ENCODE results near the gene CNOT6. TPM values are rescaled to one million over a fixed set of nuclear protein-coding genes. Genes with fewer than 3 reads are reported as not detected.

CNOT6 gene
- total and polyA plus RNA-seq, 8 donors, result 4.7 to 38.2 (median 12.5) TPM

DNA sequence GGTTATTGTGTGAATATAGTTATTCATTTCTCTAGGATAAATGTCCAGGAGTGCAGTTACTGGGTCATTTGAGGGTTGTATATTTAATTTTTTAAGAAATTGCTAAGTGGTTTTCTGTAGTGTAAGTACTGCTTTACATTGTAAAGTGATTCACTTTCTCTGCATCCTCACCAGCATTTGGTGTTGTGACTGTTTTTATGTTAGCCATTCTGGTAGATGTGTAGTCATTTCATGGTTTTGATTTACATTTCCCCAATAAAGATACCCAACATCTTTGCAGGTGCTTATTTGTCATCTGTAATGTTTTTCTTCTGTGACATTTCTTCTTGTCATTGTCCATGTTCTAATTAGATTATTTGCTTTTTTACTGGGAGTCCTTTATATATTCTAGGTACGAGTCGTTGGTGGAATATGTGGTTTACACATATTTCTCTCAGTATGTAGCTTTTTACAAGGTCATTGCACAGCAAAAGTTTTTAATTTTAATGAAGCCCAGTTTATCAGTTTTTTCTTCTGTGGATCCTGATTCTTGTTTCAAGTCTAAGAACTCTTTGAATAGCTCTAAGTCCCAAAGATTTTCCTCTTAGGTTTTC, 63.1 kb downstream of the CNOT6 start:
- H3K4me1 ChIP-seq, result peaks cover 0 to 3% (median under 1%) of the 10 kb centered on the region in 4 donors
- no peak overlapping the region for H3K4me3 ChIP-seq
- intact Hi-C loops (cut with DNase I; ENCODE audit: low total_unique reads), result no loop called here
- DNase-seq, result no peak
- H3K27me3 ChIP-seq, result no peaks in the 10 kb centered on the region
- no peaks in the 10 kb centered on the region for H3K9me3 ChIP-seq
- 85 to 95% (median 88%) methylated on average over 2 of the region's 2 CpGs for WGBS, 5 donors
- TF ChIP-seq, protein P1, sequence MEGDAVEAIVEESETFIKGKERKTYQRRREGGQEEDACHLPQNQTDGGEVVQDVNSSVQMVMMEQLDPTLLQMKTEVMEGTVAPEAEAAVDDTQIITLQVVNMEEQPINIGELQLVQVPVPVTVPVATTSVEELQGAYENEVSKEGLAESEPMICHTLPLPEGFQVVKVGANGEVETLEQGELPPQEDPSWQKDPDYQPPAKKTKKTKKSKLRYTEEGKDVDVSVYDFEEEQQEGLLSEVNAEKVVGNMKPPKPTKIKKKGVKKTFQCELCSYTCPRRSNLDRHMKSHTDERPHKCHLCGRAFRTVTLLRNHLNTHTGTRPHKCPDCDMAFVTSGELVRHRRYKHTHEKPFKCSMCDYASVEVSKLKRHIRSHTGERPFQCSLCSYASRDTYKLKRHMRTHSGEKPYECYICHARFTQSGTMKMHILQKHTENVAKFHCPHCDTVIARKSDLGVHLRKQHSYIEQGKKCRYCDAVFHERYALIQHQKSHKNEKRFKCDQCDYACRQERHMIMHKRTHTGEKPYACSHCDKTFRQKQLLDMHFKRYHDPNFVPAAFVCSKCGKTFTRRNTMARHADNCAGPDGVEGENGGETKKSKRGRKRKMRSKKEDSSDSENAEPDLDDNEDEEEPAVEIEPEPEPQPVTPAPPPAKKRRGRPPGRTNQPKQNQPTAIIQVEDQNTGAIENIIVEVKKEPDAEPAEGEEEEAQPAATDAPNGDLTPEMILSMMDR (IDR thresholded peaks at IDR 0.05), result no peak
- no peak for TF ChIP-seq POLR2A (IDR thresholded peaks at IDR 0.05)
- no peak for TF ChIP-seq POLR2AphosphoS5 (IDR thresholded peaks at IDR 0.05)
- TF ChIP-seq EP300 (IDR thresholded peaks at IDR 0.05), result no peak
- no peak overlapping the region for H3K27ac ChIP-seq
- peaks cover under 1 to 54% (median 46%) of the 10 kb centered on the region in 4 donors for H3K36me3 ChIP-seq

DNA sequence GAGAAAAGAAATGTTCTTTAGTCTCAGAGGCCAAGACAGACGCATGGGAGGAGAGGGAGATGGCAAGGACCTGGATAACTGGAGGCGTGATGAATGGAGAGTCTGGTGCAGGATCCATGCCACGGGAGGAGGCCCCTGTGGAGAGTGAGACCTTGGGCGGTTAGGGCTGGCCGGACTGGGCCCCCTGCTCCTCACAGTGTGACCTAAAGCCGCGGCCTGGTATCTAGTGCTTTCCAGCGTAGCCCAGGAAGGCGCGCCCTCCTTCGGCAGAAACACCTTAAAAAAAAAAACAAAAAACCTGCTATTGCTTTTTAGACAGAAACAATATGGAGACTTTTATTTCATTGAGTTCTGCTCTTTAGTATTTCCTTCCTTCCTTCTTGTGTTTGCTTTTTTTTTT, 64.1 kb downstream of the CNOT6 start:
- no peak overlapping the region for H3K27ac ChIP-seq
- H3K4me1 ChIP-seq, result peaks cover 0 to 3% (median 1%) of the 10 kb centered on the region in 4 donors
- H3K4me3 ChIP-seq, result no peak overlapping the region
- no peaks in the 10 kb centered on the region for H3K9me3 ChIP-seq
- WGBS, 5 donors, result 93 to 97% (median 94%) methylated on average over 11 of the region's 11 CpGs
- no peaks in the 10 kb centered on the region for H3K27me3 ChIP-seq
- intact Hi-C loops (cut with DNase I; ENCODE audit: low total_unique reads), result no loop called here
- H3K36me3 ChIP-seq, result peaks cover 5 to 54% (median 44%) of the 10 kb centered on the region in 4 donors
- no peak for DNase-seq
- TF ChIP-seq POLR2A (IDR thresholded peaks at IDR 0.05), result no peak
- TF ChIP-seq, protein P1 (IDR thresholded peaks at IDR 0.05), result no peak
- TF ChIP-seq POLR2AphosphoS5 (IDR thresholded peaks at IDR 0.05), result no peak
- no peak for TF ChIP-seq EP300 (IDR thresholded peaks at IDR 0.05)

DNA sequence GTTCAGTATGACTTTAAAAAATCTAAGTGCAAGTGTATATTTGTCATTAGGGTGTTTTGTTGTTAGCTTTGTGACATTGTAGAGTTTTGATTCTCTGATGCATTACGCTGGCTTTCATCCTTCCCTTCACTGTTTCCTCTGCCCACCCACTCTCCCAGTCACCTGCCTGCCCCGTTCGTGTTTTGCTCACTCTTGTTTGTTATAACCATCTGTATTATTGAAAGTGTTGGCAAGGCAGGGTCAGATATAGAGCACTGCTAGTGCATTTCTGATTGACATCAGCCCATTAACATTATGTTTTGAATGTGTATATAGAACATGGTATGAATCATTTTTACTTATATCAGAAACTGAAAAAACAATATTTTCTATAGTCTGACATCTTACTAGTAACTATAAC, 69.8 kb downstream of the CNOT6 start:
- 69 to 78% (median 74%) methylated on average over 3 of the region's 3 CpGs for WGBS, 5 donors
- no peaks in the 10 kb centered on the region for H3K9me3 ChIP-seq
- DNase-seq, result peak in 1 of 2 donors; percentile 18
- no peak overlapping the region for H3K27ac ChIP-seq
- peaks cover 0 to 3% (median 0%) of the 10 kb centered on the region in 4 donors for H3K4me1 ChIP-seq
- no peaks in the 10 kb centered on the region for H3K27me3 ChIP-seq
- intact Hi-C loops (cut with DNase I; ENCODE audit: low total_unique reads), result no loop called here
- peaks cover 5 to 73% (median 61%) of the 10 kb centered on the region in 4 donors for H3K36me3 ChIP-seq
- H3K4me3 ChIP-seq, result no peak overlapping the region
- TF ChIP-seq, protein P1 (IDR thresholded peaks at IDR 0.05), result no peak
- TF ChIP-seq POLR2A (IDR thresholded peaks at IDR 0.05) (no peak), EP300 (IDR thresholded peaks at IDR 0.05) (no peak)

DNA sequence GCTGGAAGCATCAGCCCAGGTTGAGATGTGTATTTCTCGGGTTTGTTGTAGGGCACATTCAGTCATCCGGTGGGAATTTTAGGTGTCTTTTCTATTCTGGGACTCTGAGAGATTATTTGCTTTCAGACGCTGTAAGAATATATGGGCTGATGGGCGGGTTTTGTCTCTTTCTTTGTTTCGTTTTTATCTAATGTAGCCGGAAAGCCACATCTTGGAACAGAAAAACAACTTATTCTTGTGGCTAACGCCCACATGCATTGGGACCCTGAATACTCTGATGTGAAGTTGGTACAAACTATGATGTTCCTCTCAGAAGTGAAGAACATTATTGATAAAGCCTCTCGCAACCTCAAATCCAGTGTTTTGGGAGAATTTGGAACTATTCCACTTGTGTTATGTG, 74.7 kb downstream of the CNOT6 start:
- no peak overlapping the region for H3K4me3 ChIP-seq
- 82 to 84% (median 83%) methylated on average over 8 of the region's 8 CpGs for WGBS, 5 donors
- no peaks in the 10 kb centered on the region for H3K27me3 ChIP-seq
- H3K4me1 ChIP-seq, result no peaks in the 10 kb centered on the region
- no peak for TF ChIP-seq POLR2A (IDR thresholded peaks at IDR 0.05)
- TF ChIP-seq, protein P1 (IDR thresholded peaks at IDR 0.05), result no peak
- TF ChIP-seq EP300 (IDR thresholded peaks at IDR 0.05), result no peak
- intact Hi-C loops (cut with DNase I; ENCODE audit: low total_unique reads), result no loop called here
- H3K9me3 ChIP-seq, result no peaks in the 10 kb centered on the region
- H3K36me3 ChIP-seq, result peaks cover 5 to 94% (median 90%) of the 10 kb centered on the region in 4 donors
- DNase-seq, result no peak
- no peak overlapping the region for H3K27ac ChIP-seq

All from stomach (tissue), 9 donors.